ENCODE results near the gene JMJD6.
"Not testable (repeated sequence)": the region's sequence is repeated elsewhere in the genome, so short reads cannot be mapped to it uniquely, and the experiment has no call there.

The JMJD6 gene

GRCh38 chr17:76747716-76748363 is 21.4 kb upstream of the JMJD6 start:
- DNase-seq (ENCODE audit: insufficient read length) (no peak), FAIRE-seq (no peak)
- TF ChIP-seq POLR2AphosphoS5 (IDR thresholded peaks at IDR 0.05; ENCODE audit: low read depth, low read length) (no peak), TAF1 (IDR thresholded peaks at IDR 0.05; ENCODE audit: borderline replicate concordance, low read depth, low read length) (no peak), POLR2A (IDR thresholded peaks at IDR 0.05; ENCODE audit: low read depth, low read length) (no peak)

GRCh38 chr17:76745785-76746184 is 19.4 kb upstream of the JMJD6 start:
- not testable (repeated sequence) for DNase-seq (ENCODE audit: insufficient read length); FAIRE-seq

GRCh38 chr17:76744747-76745146 is 18.3 kb upstream of the JMJD6 start:
- FAIRE-seq: no peak
- TF ChIP-seq POLR2AphosphoS5 (IDR thresholded peaks at IDR 0.05; ENCODE audit: low read depth, low read length) (no peak), TAF1 (IDR thresholded peaks at IDR 0.05; ENCODE audit: borderline replicate concordance, low read depth, low read length) (no peak), POLR2A (IDR thresholded peaks at IDR 0.05; ENCODE audit: low read depth, low read length) (no peak)
- DNase-seq (ENCODE audit: insufficient read length): no peak

GRCh38 chr17:76742958-76743357 is 16.6 kb upstream of the JMJD6 start:
- DNase-seq (ENCODE audit: insufficient read length) (no peak), FAIRE-seq (no peak)
- TF ChIP-seq TAF1 (IDR thresholded peaks at IDR 0.05; ENCODE audit: borderline replicate concordance, low read depth, low read length): no peak
- TF ChIP-seq POLR2AphosphoS5 (IDR thresholded peaks at IDR 0.05; ENCODE audit: low read depth, low read length): no peak
- no peak for TF ChIP-seq POLR2A (IDR thresholded peaks at IDR 0.05; ENCODE audit: low read depth, low read length)

- FAIRE-seq (no peak), DNase-seq (ENCODE audit: insufficient read length) (no peak)
- TF ChIP-seq TAF1 (IDR thresholded peaks at IDR 0.05; ENCODE audit: borderline replicate concordance, low read depth, low read length) (no peak), POLR2AphosphoS5 (IDR thresholded peaks at IDR 0.05; ENCODE audit: low read depth, low read length) (no peak), POLR2A (IDR thresholded peaks at IDR 0.05; ENCODE audit: low read depth, low read length) (no peak)
Measured at GRCh38 chr17:76740329-76741118, 14.1 kb upstream of the JMJD6 start.

- FAIRE-seq; DNase-seq (ENCODE audit: insufficient read length): not testable (repeated sequence)
Measured at GRCh38 chr17:76739568-76740115, 13.2 kb upstream of the JMJD6 start.

GRCh38 chr17:76738468-76738850 is 12.1 kb upstream of the JMJD6 start:
- DNase-seq (ENCODE audit: insufficient read length) (no peak), FAIRE-seq (no peak)
- TF ChIP-seq POLR2AphosphoS5 (IDR thresholded peaks at IDR 0.05; ENCODE audit: low read depth, low read length) (no peak), POLR2A (IDR thresholded peaks at IDR 0.05; ENCODE audit: low read depth, low read length) (no peak), TAF1 (IDR thresholded peaks at IDR 0.05; ENCODE audit: borderline replicate concordance, low read depth, low read length) (no peak)

- TF ChIP-seq POLR2AphosphoS5 (IDR thresholded peaks at IDR 0.05; ENCODE audit: low read depth, low read length): no peak
- no peak for TF ChIP-seq TAF1 (IDR thresholded peaks at IDR 0.05; ENCODE audit: borderline replicate concordance, low read depth, low read length)
- no peak for TF ChIP-seq POLR2A (IDR thresholded peaks at IDR 0.05; ENCODE audit: low read depth, low read length)
- FAIRE-seq (peak; percentile 97), DNase-seq (ENCODE audit: insufficient read length) (peak; percentile 94)
Measured at GRCh38 chr17:76737676-76738467, 11.5 kb upstream of the JMJD6 start, which contains the start of gene MFSD11. Gene MFSD11, plus strand, starts transcription at chr17:76738119. Its CDS starts 234 bp downstream, at chr17:76738353.

GRCh38 chr17:76737082-76737675 is 10.8 kb upstream of the JMJD6 start, which contains the start of gene SRSF2:
Gene SRSF2, minus strand, starts transcription at chr17:76737331. Its CDS starts 171 bp downstream, at chr17:76737160.
- TF ChIP-seq TAF1 (IDR thresholded peaks at IDR 0.05; ENCODE audit: borderline replicate concordance, low read depth, low read length) (peak; percentile 98), POLR2A (IDR thresholded peaks at IDR 0.05; ENCODE audit: low read depth, low read length) (peak; percentile 99), POLR2AphosphoS5 (IDR thresholded peaks at IDR 0.05; ENCODE audit: low read depth, low read length) (peak; percentile 100)
- peak; percentile 84 for DNase-seq (ENCODE audit: insufficient read length)
- FAIRE-seq: no peak

- FAIRE-seq: peak; percentile 78
- DNase-seq (ENCODE audit: insufficient read length): peak; percentile 39
- TF ChIP-seq TAF1 (IDR thresholded peaks at IDR 0.05; ENCODE audit: borderline replicate concordance, low read depth, low read length): peak; percentile 77
- no peak; the same call in 1 of the 2 replicates for TF ChIP-seq POLR2AphosphoS5 (IDR thresholded peaks at IDR 0.05; ENCODE audit: low read depth, low read length)
Measured at GRCh38 chr17:76736349-76737081, 10.1 kb upstream of the JMJD6 start.
